ENCODE results near the gene PKD2L2. TPM values are rescaled to one million over a fixed set of nuclear protein-coding genes. Genes with fewer than 3 reads are reported as not detected.
"Not testable (repeated sequence)": the region's sequence is repeated elsewhere in the genome, so short reads cannot be mapped to it uniquely, and the experiment has no call there.

Gene PKD2L2
- total and polyA plus RNA-seq, 2 donors from 2014 or later, result not detected

- H3K36me3 ChIP-seq (ENCODE audit: control insufficient read depth in 2 of 3, insufficient read depth in 3 of 3, low read length in 3 of 3), result no peaks in the 10 kb centered on the region
- no peaks in the 10 kb centered on the region for H3K4me1 ChIP-seq (ENCODE audit: control insufficient read depth in 2 of 3, insufficient read depth in 2 of 3, low read depth in 1 of 3, low read length in 3 of 3)
- FAIRE-seq (no peak), DNase-seq (no peak)
- H3K4me3 ChIP-seq (ENCODE audit: low read length in 3 of 3), result no peak overlapping the region
- no peak overlapping the region for H3K27ac ChIP-seq (ENCODE audit: low read depth in 2 of 2, low read length in 2 of 2)
- H3K27me3 ChIP-seq (ENCODE audit: control insufficient read depth, insufficient read depth, low read length), result no peaks in the 10 kb centered on the region
- H3K9ac ChIP-seq (ENCODE audit: low read length in 3 of 3), result no peak overlapping the region
- no peaks in the 10 kb centered on the region for H3K9me3 ChIP-seq (ENCODE audit: control insufficient read depth in 2 of 3, insufficient read depth in 1 of 3, low read length in 3 of 3)
- no peak for TF ChIP-seq CTCF (IDR thresholded peaks at IDR 0.05; ENCODE audit: borderline replicate concordance, extremely low read depth, insufficient read depth)
- intact Hi-C loops (cut with DNase I), result no loop called here
Observed at GRCh38 chr5:137845472-137845871, 43.8 kb upstream of the PKD2L2 start.

- H3K27me3 ChIP-seq (ENCODE audit: control insufficient read depth, insufficient read depth, low read length), result no peaks in the 10 kb centered on the region
- FAIRE-seq, result no peak
- intact Hi-C loops (cut with DNase I), result no loop called here
- H3K36me3 ChIP-seq (ENCODE audit: control insufficient read depth in 2 of 3, insufficient read depth in 3 of 3, low read length in 3 of 3), result no peaks in the 10 kb centered on the region
- no peaks in the 10 kb centered on the region for H3K4me1 ChIP-seq (ENCODE audit: control insufficient read depth in 2 of 3, insufficient read depth in 2 of 3, low read depth in 1 of 3, low read length in 3 of 3)
- H3K9ac ChIP-seq (ENCODE audit: low read length in 3 of 3), result no peak overlapping the region
- no peak for TF ChIP-seq CTCF (IDR thresholded peaks at IDR 0.05; ENCODE audit: borderline replicate concordance, extremely low read depth, insufficient read depth)
- H3K4me3 ChIP-seq (ENCODE audit: low read length in 3 of 3), result no peak overlapping the region
- no peak for DNase-seq
- H3K9me3 ChIP-seq (ENCODE audit: control insufficient read depth in 2 of 3, insufficient read depth in 1 of 3, low read length in 3 of 3), result no peaks in the 10 kb centered on the region
- H3K27ac ChIP-seq (ENCODE audit: low read depth in 2 of 2, low read length in 2 of 2), result no peak overlapping the region
Observed at GRCh38 chr5:137847687-137848086, 41.6 kb upstream of the PKD2L2 start.

- H3K9ac ChIP-seq (ENCODE audit: low read length in 3 of 3); H3K4me3 ChIP-seq (ENCODE audit: low read length in 3 of 3); H3K27ac ChIP-seq (ENCODE audit: low read depth in 2 of 2, low read length in 2 of 2); H3K27me3 ChIP-seq (ENCODE audit: control insufficient read depth, insufficient read depth, low read length); H3K36me3 ChIP-seq (ENCODE audit: control insufficient read depth in 2 of 3, insufficient read depth in 3 of 3, low read length in 3 of 3); DNase-seq; H3K4me1 ChIP-seq (ENCODE audit: control insufficient read depth in 2 of 3, insufficient read depth in 2 of 3, low read depth in 1 of 3, low read length in 3 of 3); intact Hi-C loops (cut with DNase I); H3K9me3 ChIP-seq (ENCODE audit: control insufficient read depth in 2 of 3, insufficient read depth in 1 of 3, low read length in 3 of 3); FAIRE-seq: not testable (repeated sequence)
Observed at GRCh38 chr5:137853165-137853564, 36.1 kb upstream of the PKD2L2 start.

- H3K27me3 ChIP-seq (ENCODE audit: control insufficient read depth, insufficient read depth, low read length), result no peaks in the 10 kb centered on the region
- no peak overlapping the region for H3K9ac ChIP-seq (ENCODE audit: low read length in 3 of 3)
- TF ChIP-seq CTCF (IDR thresholded peaks at IDR 0.05; ENCODE audit: borderline replicate concordance, extremely low read depth, insufficient read depth), result no peak
- peaks cover 0 to 2% (median 0%) of the 10 kb centered on the region in 3 donors for H3K4me1 ChIP-seq (ENCODE audit: control insufficient read depth in 2 of 3, insufficient read depth in 2 of 3, low read depth in 1 of 3, low read length in 3 of 3)
- no peak overlapping the region for H3K27ac ChIP-seq (ENCODE audit: low read depth in 2 of 2, low read length in 2 of 2)
- no peaks in the 10 kb centered on the region for H3K36me3 ChIP-seq (ENCODE audit: control insufficient read depth in 2 of 3, insufficient read depth in 3 of 3, low read length in 3 of 3)
- no peak for FAIRE-seq
- no peak for DNase-seq
- no peaks in the 10 kb centered on the region for H3K9me3 ChIP-seq (ENCODE audit: control insufficient read depth in 2 of 3, insufficient read depth in 1 of 3, low read length in 3 of 3)
- intact Hi-C loops (cut with DNase I), result no loop called here
- no peak overlapping the region for H3K4me3 ChIP-seq (ENCODE audit: low read length in 3 of 3)
Observed at GRCh38 chr5:137856201-137856600, 33.1 kb upstream of the PKD2L2 start.

Data from kidney (tissue), 14 donors.